Measurements from ENCODE around the gene ZCCHC9.
"Not testable (repeated sequence)": the region's sequence is repeated elsewhere in the genome, so short reads cannot be mapped to it uniquely, and the experiment has no call there.

ZCCHC9 gene

GRCh38 chr5:81334304-81335061 is 33.1 kb downstream of the ZCCHC9 start:
- Histone ChIP-seq H3K27me3 (ENCODE audit: insufficient read depth, low read length) (no peaks in the 10 kb centered on the region), H3K36me3 (ENCODE audit: insufficient read depth, low read length) (no peaks in the 10 kb centered on the region), H3K9ac (ENCODE audit: low read depth, low read length) (no peak overlapping the region), H3K27ac (ENCODE audit: low read depth, low read length) (no peak overlapping the region), H3K9me3 (ENCODE audit: insufficient read depth, low read depth, low read length) (no peaks in the 10 kb centered on the region), H3K4me1 (ENCODE audit: insufficient read depth, low read length) (0 out of 2 replicates have a peak, but pooled peaks cover under 1% of the 10 kb centered on the region), H3K4me3 (ENCODE audit: low read length) (no peak overlapping the region)
- WGBS = 92% methylated on average over 13 of the region's 14 CpGs

- H3K9me3 ChIP-seq (ENCODE audit: insufficient read depth, low read depth, low read length) = no peaks in the 10 kb centered on the region
- H3K4me1 ChIP-seq (ENCODE audit: insufficient read depth, low read length) = no peaks in the 10 kb centered on the region
- H3K36me3 ChIP-seq (ENCODE audit: insufficient read depth, low read length) = no peaks in the 10 kb centered on the region
- no peak overlapping the region for H3K27ac ChIP-seq (ENCODE audit: low read depth, low read length)
- WGBS = 94% methylated on average over 2 of the region's 2 CpGs
- no peak overlapping the region for H3K9ac ChIP-seq (ENCODE audit: low read depth, low read length)
- H3K4me3 ChIP-seq (ENCODE audit: low read length) = no peak overlapping the region
- H3K27me3 ChIP-seq (ENCODE audit: insufficient read depth, low read length) = no peaks in the 10 kb centered on the region
Measured at GRCh38 chr5:81335946-81336345, 34.6 kb downstream of the ZCCHC9 start.

GRCh38 chr5:81336556-81336955 is 35.2 kb downstream of the ZCCHC9 start:
- H3K4me1 ChIP-seq (ENCODE audit: insufficient read depth, low read length) = no peaks in the 10 kb centered on the region
- no peak overlapping the region for H3K4me3 ChIP-seq (ENCODE audit: low read length)
- no peaks in the 10 kb centered on the region for H3K36me3 ChIP-seq (ENCODE audit: insufficient read depth, low read length)
- no peaks in the 10 kb centered on the region for H3K27me3 ChIP-seq (ENCODE audit: insufficient read depth, low read length)
- no peak overlapping the region for H3K9ac ChIP-seq (ENCODE audit: low read depth, low read length)
- WGBS = no CpG with 5 or more reads among the region's 1 CpG
- no peak overlapping the region for H3K27ac ChIP-seq (ENCODE audit: low read depth, low read length)
- H3K9me3 ChIP-seq (ENCODE audit: insufficient read depth, low read depth, low read length) = no peaks in the 10 kb centered on the region

GRCh38 chr5:81337803-81338202 is 36.4 kb downstream of the ZCCHC9 start:
- Histone ChIP-seq H3K9me3 (ENCODE audit: insufficient read depth, low read depth, low read length) (no peaks in the 10 kb centered on the region), H3K27ac (ENCODE audit: low read depth, low read length) (no peak overlapping the region), H3K9ac (ENCODE audit: low read depth, low read length) (no peak overlapping the region), H3K36me3 (ENCODE audit: insufficient read depth, low read length) (no peaks in the 10 kb centered on the region), H3K4me1 (ENCODE audit: insufficient read depth, low read length) (no peaks in the 10 kb centered on the region), H3K27me3 (ENCODE audit: insufficient read depth, low read length) (no peaks in the 10 kb centered on the region), H3K4me3 (ENCODE audit: low read length) (no peak overlapping the region)
- 81% methylated on average over 2 of the region's 2 CpGs for WGBS

GRCh38 chr5:81338213-81338612 is 36.8 kb downstream of the ZCCHC9 start:
- not testable (repeated sequence) for H3K27ac ChIP-seq (ENCODE audit: low read depth, low read length); H3K36me3 ChIP-seq (ENCODE audit: insufficient read depth, low read length); H3K4me3 ChIP-seq (ENCODE audit: low read length); H3K27me3 ChIP-seq (ENCODE audit: insufficient read depth, low read length); H3K9ac ChIP-seq (ENCODE audit: low read depth, low read length); H3K4me1 ChIP-seq (ENCODE audit: insufficient read depth, low read length); H3K9me3 ChIP-seq (ENCODE audit: insufficient read depth, low read depth, low read length)
- WGBS = 72% methylated on average over 3 of the region's 3 CpGs

- WGBS = 95% methylated on average over 13 of the region's 13 CpGs
- no peaks in the 10 kb centered on the region for H3K36me3 ChIP-seq (ENCODE audit: insufficient read depth, low read length)
- no peak overlapping the region for H3K27ac ChIP-seq (ENCODE audit: low read depth, low read length)
- no peaks in the 10 kb centered on the region for H3K9me3 ChIP-seq (ENCODE audit: insufficient read depth, low read depth, low read length)
- no peak overlapping the region for H3K4me3 ChIP-seq (ENCODE audit: low read length)
- H3K4me1 ChIP-seq (ENCODE audit: insufficient read depth, low read length) = no peaks in the 10 kb centered on the region
- no peak overlapping the region for H3K9ac ChIP-seq (ENCODE audit: low read depth, low read length)
- no peaks in the 10 kb centered on the region for H3K27me3 ChIP-seq (ENCODE audit: insufficient read depth, low read length)
Measured at GRCh38 chr5:81344736-81345135, 43.3 kb downstream of the ZCCHC9 start.

GRCh38 chr5:81345411-81346003 is 44.1 kb downstream of the ZCCHC9 start:
- no peak overlapping the region for H3K9ac ChIP-seq (ENCODE audit: low read depth, low read length)
- H3K9me3 ChIP-seq (ENCODE audit: insufficient read depth, low read depth, low read length) = no peaks in the 10 kb centered on the region
- H3K36me3 ChIP-seq (ENCODE audit: insufficient read depth, low read length) = no peaks in the 10 kb centered on the region
- no peaks in the 10 kb centered on the region for H3K27me3 ChIP-seq (ENCODE audit: insufficient read depth, low read length)
- H3K4me1 ChIP-seq (ENCODE audit: insufficient read depth, low read length) = peaks cover under 1% of the 10 kb centered on the region; the same call in 1 of the 2 replicates
- 98% methylated on average over 5 of the region's 5 CpGs for WGBS
- no peak overlapping the region for H3K27ac ChIP-seq (ENCODE audit: low read depth, low read length)
- no peak overlapping the region for H3K4me3 ChIP-seq (ENCODE audit: low read length)

GRCh38 chr5:81349161-81349560 is 47.8 kb downstream of the ZCCHC9 start:
- Histone ChIP-seq H3K36me3 (ENCODE audit: insufficient read depth, low read length) (no peaks in the 10 kb centered on the region), H3K4me3 (ENCODE audit: low read length) (no peak overlapping the region), H3K4me1 (ENCODE audit: insufficient read depth, low read length) (peaks cover 5% of the 10 kb centered on the region; the same call in 1 of the 2 replicates), H3K9ac (ENCODE audit: low read depth, low read length) (0 out of 2 replicates have a peak overlapping the region, but pooled peaks have one; percentile 5), H3K27me3 (ENCODE audit: insufficient read depth, low read length) (no peaks in the 10 kb centered on the region), H3K27ac (ENCODE audit: low read depth, low read length) (0 out of 2 replicates have a peak overlapping the region, but pooled peaks have one; percentile 21), H3K9me3 (ENCODE audit: insufficient read depth, low read depth, low read length) (no peaks in the 10 kb centered on the region)
- WGBS = 80% methylated on average over 4 of the region's 4 CpGs

- Histone ChIP-seq H3K4me1 (ENCODE audit: insufficient read depth, low read length) (peaks cover 5% of the 10 kb centered on the region; the same call in 1 of the 2 replicates), H3K9me3 (ENCODE audit: insufficient read depth, low read depth, low read length) (no peaks in the 10 kb centered on the region), H3K27ac (ENCODE audit: low read depth, low read length) (no peak overlapping the region)
Measured at GRCh38 chr5:81350507-81350906, 49.1 kb downstream of the ZCCHC9 start.

GRCh38 chr5:81353189-81353588 is 51.8 kb downstream of the ZCCHC9 start:
- H3K27ac ChIP-seq (ENCODE audit: low read depth, low read length) = no peak overlapping the region

More at GRCh38 chr5:81350507-81350906, 49.1 kb downstream of the ZCCHC9 start:
- no peak overlapping the region for H3K9ac ChIP-seq (ENCODE audit: low read depth, low read length)
- no peaks in the 10 kb centered on the region for H3K36me3 ChIP-seq (ENCODE audit: insufficient read depth, low read length)
- H3K27me3 ChIP-seq (ENCODE audit: insufficient read depth, low read length) = no peaks in the 10 kb centered on the region
- H3K4me3 ChIP-seq (ENCODE audit: low read length) = no peak overlapping the region

GRCh38 chr5:81354093-81354492 is 52.7 kb downstream of the ZCCHC9 start:
- Histone ChIP-seq H3K27ac (ENCODE audit: low read depth, low read length) (no peak overlapping the region), H3K9me3 (ENCODE audit: insufficient read depth, low read depth, low read length) (no peaks in the 10 kb centered on the region), H3K4me1 (ENCODE audit: insufficient read depth, low read length) (peaks cover 7% of the 10 kb centered on the region; the same call in 1 of the 2 replicates), H3K36me3 (ENCODE audit: insufficient read depth, low read length) (no peaks in the 10 kb centered on the region), H3K27me3 (ENCODE audit: insufficient read depth, low read length) (no peaks in the 10 kb centered on the region), H3K4me3 (ENCODE audit: low read length) (no peak overlapping the region), H3K9ac (ENCODE audit: low read depth, low read length) (no peak overlapping the region)
- WGBS = 96% methylated on average over 2 of the region's 2 CpGs

More at GRCh38 chr5:81353189-81353588, 51.8 kb downstream of the ZCCHC9 start:
- Histone ChIP-seq H3K9me3 (ENCODE audit: insufficient read depth, low read depth, low read length) (no peaks in the 10 kb centered on the region), H3K27me3 (ENCODE audit: insufficient read depth, low read length) (no peaks in the 10 kb centered on the region), H3K36me3 (ENCODE audit: insufficient read depth, low read length) (no peaks in the 10 kb centered on the region), H3K9ac (ENCODE audit: low read depth, low read length) (no peak overlapping the region), H3K4me1 (ENCODE audit: insufficient read depth, low read length) (peaks cover 5% of the 10 kb centered on the region; the same call in 1 of the 2 replicates), H3K4me3 (ENCODE audit: low read length) (no peak overlapping the region)
- 94% methylated on average over 5 of the region's 5 CpGs for WGBS

Data from HUES64 (cell line).